Astrocyte of the cerebellum (primary cell): ENCODE results near the gene LPO.

ENCODE experiments used
- DNase-seq: peaks from one replicate; pipeline ENCODE4 v3.0.0-alpha.2; 2011; ENCODE audit warnings: low read depth
- H3K4me3 ChIP-seq: 2 replicates; pipeline ENCODE4 v1.5.1; 2011; ENCODE audit warnings: mild to moderate bottlenecking, low read depth, low read length, moderate library complexity
- CTCF ChIP-seq: IDR thresholded peaks from 2 replicates; pipeline ENCODE4 v1.5.1; 2012; ENCODE audit warnings: low read length, low read depth, moderate library complexity, mild to moderate bottlenecking; ENCODE audit errors: missing control alignments
- in situ Hi-C: cut with HindIII; loops from 2 replicates; pipeline ENCODE4 v1.10.0; 2017; ENCODE audit warnings: low sequenced_read_pairs

The LPO gene

GRCh38 chr17:58277107-58277801 lies 38.9 kb downstream of the LPO start:
- peak; percentile 36 for TF ChIP-seq CTCF
- H3K4me3 ChIP-seq = no peak overlapping the region
- in situ Hi-C loops = loop anchor here (25.0 kb wide), 1 partner anchor 160 kb away; no protein-coding TSS in a partner anchor
- DNase-seq = no peak

- DNase-seq = no peak
- TF ChIP-seq CTCF = no peak
- in situ Hi-C loops = loop anchor here (25.0 kb wide), 1 partner anchor 159 kb away; no protein-coding TSS in a partner anchor
- no peak overlapping the region for H3K4me3 ChIP-seq
Observed at GRCh38 chr17:58277802-58278595, 39.6 kb downstream of the LPO start.

GRCh38 chr17:58278661-58279015 lies 40.3 kb downstream of the LPO start:
- no peak for TF ChIP-seq CTCF
- in situ Hi-C loops = loop anchor here (25.0 kb wide), 1 partner anchor 159 kb away; no protein-coding TSS in a partner anchor
- no peak overlapping the region for H3K4me3 ChIP-seq
- no peak for DNase-seq

GRCh38 chr17:58279016-58279711 lies 40.8 kb downstream of the LPO start:
- no peak overlapping the region for H3K4me3 ChIP-seq
- in situ Hi-C loops = loop anchor here (25.0 kb wide), 1 partner anchor 158 kb away; no protein-coding TSS in a partner anchor
- TF ChIP-seq CTCF = no peak
- no peak for DNase-seq

GRCh38 chr17:58279736-58280479 lies 41.5 kb downstream of the LPO start:
- H3K4me3 ChIP-seq = no peak overlapping the region
- in situ Hi-C loops = loop anchor here (25.0 kb wide), 1 partner anchor 157 kb away; no protein-coding TSS in a partner anchor
- TF ChIP-seq CTCF = no peak
- DNase-seq = no peak
